ENCODE results near the gene NAT8L. TPM values are rescaled to one million over a fixed set of nuclear protein-coding genes. Genes with fewer than 3 reads are reported as not detected.

Gene NAT8L
- polyA plus RNA-seq, 3 donors, result 0.01 TPM; not detected in 2

DNA sequence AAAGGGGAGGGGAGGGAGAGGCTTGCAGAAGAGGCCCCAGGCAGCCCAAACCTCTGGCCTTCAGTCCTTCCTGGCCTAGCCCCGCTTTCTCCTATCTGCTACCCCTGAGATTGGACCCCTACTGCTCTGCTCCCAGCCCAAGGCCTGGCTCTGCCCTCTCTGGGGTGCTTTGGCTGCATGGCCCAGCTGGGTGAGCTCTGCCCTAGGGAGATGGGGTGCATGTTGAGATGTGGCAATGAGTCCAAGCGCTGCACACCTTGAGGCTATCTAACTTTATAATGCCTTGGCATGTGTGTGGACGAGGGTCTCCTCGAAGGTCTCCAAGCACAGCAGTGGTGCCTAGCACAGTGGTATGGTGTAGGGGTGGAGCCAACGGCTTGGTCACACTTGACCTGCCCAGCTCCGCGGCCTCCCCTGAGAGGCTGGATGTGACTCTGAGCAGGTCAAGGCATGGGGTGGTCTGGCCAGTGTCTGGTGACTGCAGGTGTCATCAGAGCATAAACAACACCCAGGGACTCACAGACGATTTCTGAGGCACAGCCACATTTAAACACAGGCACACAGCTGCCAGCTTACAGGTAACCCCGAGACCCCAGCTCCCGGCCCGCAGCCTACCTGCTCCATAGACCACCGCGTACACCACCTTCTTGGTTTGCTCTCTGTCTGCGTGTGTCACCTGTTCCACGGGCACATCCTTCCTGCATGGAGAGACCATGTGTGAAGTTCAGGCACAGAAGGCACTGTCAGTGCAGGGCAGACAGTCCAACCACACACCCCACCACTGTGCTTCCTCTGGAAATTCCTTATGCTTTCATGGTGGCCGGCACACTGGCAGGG lies 36.3 kb downstream of the NAT8L start:
- H3K4me1 ChIP-seq (ENCODE audit: control insufficient read depth in 1 of 2, insufficient read depth in 2 of 2, low read length in 2 of 2), result no peaks in the 10 kb centered on the region
- H3K9ac ChIP-seq (ENCODE audit: insufficient read depth, low read length, poor library complexity, severe bottlenecking), result no peak overlapping the region
- peaks cover 57 to 64% (median 58%) of the 10 kb centered on the region in 3 donors for H3K27me3 Mint-ChIP-seq (ENCODE audit: low read depth in 3 of 3)
- peaks cover 0 to 3% of the 10 kb centered on the region in 2 donors for H3K36me3 Mint-ChIP-seq
- H3K27me3 ChIP-seq (ENCODE audit: control insufficient read depth in 2 of 2, insufficient read depth in 2 of 2, low read length in 2 of 2), result peaks cover 14 to 43% of the 10 kb centered on the region in 2 donors
- TF ChIP-seq, protein P1, sequence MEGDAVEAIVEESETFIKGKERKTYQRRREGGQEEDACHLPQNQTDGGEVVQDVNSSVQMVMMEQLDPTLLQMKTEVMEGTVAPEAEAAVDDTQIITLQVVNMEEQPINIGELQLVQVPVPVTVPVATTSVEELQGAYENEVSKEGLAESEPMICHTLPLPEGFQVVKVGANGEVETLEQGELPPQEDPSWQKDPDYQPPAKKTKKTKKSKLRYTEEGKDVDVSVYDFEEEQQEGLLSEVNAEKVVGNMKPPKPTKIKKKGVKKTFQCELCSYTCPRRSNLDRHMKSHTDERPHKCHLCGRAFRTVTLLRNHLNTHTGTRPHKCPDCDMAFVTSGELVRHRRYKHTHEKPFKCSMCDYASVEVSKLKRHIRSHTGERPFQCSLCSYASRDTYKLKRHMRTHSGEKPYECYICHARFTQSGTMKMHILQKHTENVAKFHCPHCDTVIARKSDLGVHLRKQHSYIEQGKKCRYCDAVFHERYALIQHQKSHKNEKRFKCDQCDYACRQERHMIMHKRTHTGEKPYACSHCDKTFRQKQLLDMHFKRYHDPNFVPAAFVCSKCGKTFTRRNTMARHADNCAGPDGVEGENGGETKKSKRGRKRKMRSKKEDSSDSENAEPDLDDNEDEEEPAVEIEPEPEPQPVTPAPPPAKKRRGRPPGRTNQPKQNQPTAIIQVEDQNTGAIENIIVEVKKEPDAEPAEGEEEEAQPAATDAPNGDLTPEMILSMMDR (IDR thresholded peaks at IDR 0.05), result no peak
- H3K4me3 ChIP-seq (replicated peaks in 1 of 3; ENCODE audit: low read depth in 2 of 3, low read length in 3 of 3), result no peak overlapping the region
- H3K4me1 Mint-ChIP-seq, result no peaks in the 10 kb centered on the region
- no peak overlapping the region for H2AFZ ChIP-seq (ENCODE audit: insufficient read depth, low read depth, low read length, poor library complexity, severe bottlenecking)
- H3K9me3 Mint-ChIP-seq, result peaks cover 13 to 40% (median 29%) of the 10 kb centered on the region in 7 donors
- DNase-seq, result no peak
- H3K27ac ChIP-seq (ENCODE audit: low read depth in 1 of 2, low read length in 2 of 2), result no peak overlapping the region
- 97% methylated on average over 13 of the region's 16 CpGs for WGBS (ENCODE audit: insufficient coverage)
- H3K9me3 ChIP-seq (replicated peaks in 1 of 2; ENCODE audit: control insufficient read depth in 1 of 2, insufficient read depth in 1 of 2, low read length in 2 of 2), result peaks cover 30 to 32% of the 10 kb centered on the region in 2 donors
- H3K36me3 ChIP-seq (replicated peaks in 1 of 2; ENCODE audit: control insufficient read depth in 1 of 2, insufficient read depth in 2 of 2, low read length in 2 of 2), result no peaks in the 10 kb centered on the region
- no peaks in the 10 kb centered on the region for H3K79me2 ChIP-seq (ENCODE audit: insufficient read depth, low read length)
- no peak overlapping the region for H3K4me2 ChIP-seq (replicated peaks; ENCODE audit: extremely low read depth, low read length, poor library complexity, severe bottlenecking)
- no peaks in the 10 kb centered on the region for H4K20me1 ChIP-seq (ENCODE audit: insufficient read depth, low read length)
- no peak overlapping the region for H3K27ac Mint-ChIP-seq
- peak overlapping the region in 1 of 2 donors; percentile 47 for H3K4me3 Mint-ChIP-seq
- intact Hi-C loops (cut with micrococcal nuclease), result no loop called here

DNA sequence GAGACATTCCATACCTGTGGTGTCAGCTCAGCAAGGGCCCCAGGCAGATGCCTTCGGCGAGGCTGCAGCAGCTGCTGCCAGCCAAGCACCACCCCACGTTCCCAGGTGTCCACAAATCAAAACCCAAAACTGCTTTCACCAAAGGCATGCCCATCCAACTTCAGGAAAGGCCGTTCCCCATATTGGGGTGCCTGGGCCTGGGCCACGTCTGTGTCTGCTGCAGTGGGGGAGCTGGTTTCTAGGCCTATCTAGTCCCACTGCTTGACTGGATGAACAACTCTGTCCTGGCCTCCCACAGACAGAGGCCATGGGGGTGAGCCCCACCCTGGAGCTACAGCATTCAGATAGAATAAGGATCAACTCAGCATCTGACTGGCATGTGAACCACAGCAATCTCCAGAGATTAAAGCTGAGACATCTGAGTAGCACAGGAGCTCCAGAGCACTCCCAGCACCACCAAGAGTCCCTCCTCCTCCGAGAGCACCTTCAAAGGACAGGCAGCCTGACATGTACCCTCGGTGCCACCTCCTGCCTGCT lies 37.0 kb downstream of the NAT8L start:
- Mint-ChIP-seq H3K4me3 (no peak overlapping the region), H3K4me1 (no peaks in the 10 kb centered on the region), H3K9me3 (peaks cover 13 to 44% (median 32%) of the 10 kb centered on the region in 7 donors), H3K27me3 (ENCODE audit: low read depth in 3 of 3) (peaks cover 59 to 66% (median 64%) of the 10 kb centered on the region in 3 donors), H3K27ac (no peak overlapping the region), H3K36me3 (peaks cover 0 to 3% of the 10 kb centered on the region in 2 donors)
- Histone ChIP-seq H3K36me3 (replicated peaks in 1 of 2; ENCODE audit: control insufficient read depth in 1 of 2, insufficient read depth in 2 of 2, low read length in 2 of 2) (no peaks in the 10 kb centered on the region), H3K4me2 (replicated peaks; ENCODE audit: extremely low read depth, low read length, poor library complexity, severe bottlenecking) (no peak overlapping the region), H3K4me1 (ENCODE audit: control insufficient read depth in 1 of 2, insufficient read depth in 2 of 2, low read length in 2 of 2) (no peaks in the 10 kb centered on the region), H2AFZ (ENCODE audit: insufficient read depth, low read depth, low read length, poor library complexity, severe bottlenecking) (no peak overlapping the region), H3K27me3 (ENCODE audit: control insufficient read depth in 2 of 2, insufficient read depth in 2 of 2, low read length in 2 of 2) (peaks cover 18 to 46% of the 10 kb centered on the region in 2 donors), H3K27ac (ENCODE audit: low read depth in 1 of 2, low read length in 2 of 2) (no peak overlapping the region), H3K79me2 (ENCODE audit: insufficient read depth, low read length) (no peaks in the 10 kb centered on the region), H4K20me1 (ENCODE audit: insufficient read depth, low read length) (no peaks in the 10 kb centered on the region), H3K9me3 (replicated peaks in 1 of 2; ENCODE audit: control insufficient read depth in 1 of 2, insufficient read depth in 1 of 2, low read length in 2 of 2) (peaks cover 32 to 34% of the 10 kb centered on the region in 2 donors), H3K4me3 (replicated peaks in 1 of 3; ENCODE audit: low read depth in 2 of 3, low read length in 3 of 3) (no peak overlapping the region), H3K9ac (ENCODE audit: insufficient read depth, low read length, poor library complexity, severe bottlenecking) (no peak overlapping the region)
- 95% methylated on average over 4 of the region's 7 CpGs for WGBS (ENCODE audit: insufficient coverage)
- TF ChIP-seq, protein P1 (IDR thresholded peaks at IDR 0.05), result no peak
- intact Hi-C loops (cut with micrococcal nuclease), result no loop called here
- DNase-seq, result no peak
